H1 (cell line): ENCODE data around the gene CGNL1. TPM values are rescaled to one million over a fixed set of nuclear protein-coding genes. Genes with fewer than 3 reads are reported as not detected.

Experiments
- CHD7 ChIP-seq: fragments of 300-600 bp; sonication (generic); IDR thresholded peaks from 2 replicates; pipeline ENCODE4 v1.7.1; 2012; ENCODE audit warnings: low read length, moderate library complexity, mild to moderate bottlenecking, inconsistent platforms; ENCODE audit not compliant: insufficient replicate concordance
- EP300 ChIP-seq, 2 experiments: IDR thresholded peaks; 1 replicate in 1 of 2; 2 replicates in 1 of 2; pipeline ENCODE4 v1.6.1; 2011 to 2012; ENCODE audit warnings: low read depth in 2 of 2, low read length in 2 of 2, mild to moderate bottlenecking in 2 of 2, borderline replicate concordance in 1 of 2, inconsistent platforms in 1 of 2, moderate library complexity in 1 of 2
- EZH2 ChIP-seq: fragments of 200-600 bp; sonication (generic); IDR thresholded peaks from 2 replicates; pipeline ENCODE4 v1.7.1; 2012; ENCODE audit warnings: low read depth, mild to moderate bottlenecking, moderate library complexity, low read length, inconsistent platforms; ENCODE audit not compliant: severe bottlenecking
- MAX ChIP-seq: IDR thresholded peaks from 2 replicates; pipeline ENCODE4 v1.6.1; 2012; ENCODE audit warnings: inconsistent platforms
- polyA plus RNA-seq, 7 experiments: library from polyadenylated mRNA; depleted of rRNA in 3 of 7; stranded (reverse) in 5 of 7; unstranded in 2 of 7; fragments of >200 nt in 5 of 7; fragments of 200-250 nt in 2 of 7; gene quantifications; 1 replicate in 5 of 7; 2 replicates in 1 of 7; 4 replicates in 1 of 7; pipeline versions ENCODE4 v1.2.1 to v1.2.3, GENCODE V29; 2011 to 2013; ENCODE audit warnings: missing spikeins in 2 of 7, mixed read lengths in 2 of 7
- total RNA-seq: library from RNA; stranded (reverse); fragmentation: NEBNext Ultra II Directional; extraction: Animal tissue kit (Norgen Biotek cat#: 25700); gene quantifications from 2 replicates; pipeline ENCODE4 v1.2.1, GENCODE V29; 2021

The CGNL1 gene
- total and polyA plus RNA-seq, 2 of the 8 experiments (the other 6 are each of a cell fraction or from before 2014, with no cell fraction given) = 21.8 to 75.6 TPM

DNA sequence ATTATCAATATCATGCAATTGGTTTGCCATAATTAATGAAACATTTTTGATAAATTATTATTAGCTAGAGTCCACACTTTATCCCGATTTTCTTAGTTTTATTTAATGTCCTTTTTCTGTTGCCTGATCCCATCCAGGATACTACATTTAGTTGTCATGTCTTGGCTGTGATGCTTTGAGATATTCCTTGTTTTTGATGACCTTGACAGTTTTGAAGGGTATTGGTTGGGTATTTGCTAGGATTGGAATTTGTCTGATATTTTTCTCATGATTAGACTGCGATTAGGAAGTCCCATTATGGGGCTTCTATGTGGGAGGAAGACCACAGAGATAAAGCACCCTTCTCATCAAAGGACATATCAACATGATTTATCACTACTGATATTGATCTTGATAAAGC, 43.0 kb downstream of the CGNL1 start (continued):
- TF ChIP-seq CHD7 (no peak), EZH2 (no peak), MAX (no peak), EP300 (IDR thresholded peaks at IDR 0.05; ENCODE audit: borderline replicate concordance in 1 of 2, low read depth in 2 of 2, low read length in 2 of 2) (no peak)
